GM23338 (cell line): ENCODE data around the gene IKBKE. TPM values are rescaled to one million over a fixed set of nuclear protein-coding genes. Genes with fewer than 3 reads are reported as not detected.

ENCODE experiments used
- ATAC-seq: fragments of 200-7000 bp; cut with Tn5 transposase; 3 replicates; pipeline ENCODE4 v1.9.1; 2020
- DNase-seq: peaks from one replicate; pipeline ENCODE4 v3.0.0-alpha.2; 2015; ENCODE audit warnings: low spot score
- H2AFZ ChIP-seq: fragments of 200-600 bp; sonication (generic); 2 replicates; pipeline ENCODE4 v1.8.0; 2016; ENCODE audit warnings: antibody characterized with exemption, mild to moderate bottlenecking, moderate library complexity
- H3F3A ChIP-seq: fragments of 200-600 bp; sonication (generic); replicated peaks from 2 replicates; pipeline ENCODE4 v1.8.0; 2017; ENCODE audit warnings: antibody characterized with exemption, mixed run types, low read depth
- H3K27ac ChIP-seq: fragments of 200-600 bp; sonication (generic); 2 replicates; pipeline ENCODE4 v1.6.1; 2016; ENCODE audit warnings: low read depth
- H3K27me3 ChIP-seq: fragments of 200-600 bp; sonication (generic); 2 replicates; pipeline ENCODE4 v1.8.0; 2016; ENCODE audit warnings: mild to moderate bottlenecking, mixed run types, moderate library complexity; ENCODE audit not compliant: insufficient read depth
- H3K36me3 ChIP-seq: fragments of 200-600 bp; sonication (generic); 2 replicates; pipeline ENCODE4 v1.8.0; 2016; ENCODE audit warnings: mild to moderate bottlenecking; ENCODE audit not compliant: insufficient read depth
- H3K4me1 ChIP-seq: fragments of 200-600 bp; sonication (generic); 2 replicates; pipeline ENCODE4 v1.8.0; 2016; ENCODE audit warnings: mild to moderate bottlenecking, moderate library complexity; ENCODE audit not compliant: insufficient read depth
- H3K4me2 ChIP-seq: fragments of 200-600 bp; sonication (generic); 2 replicates; pipeline ENCODE4 v1.7.1; 2017; ENCODE audit warnings: mixed run types
- H3K4me3 ChIP-seq: fragments of 200-600 bp; sonication (generic); 2 replicates; pipeline ENCODE4 v1.6.1; 2016; ENCODE audit warnings: mixed run types
- H3K79me2 ChIP-seq: fragments of 200-600 bp; sonication (generic); replicated peaks from 2 replicates; pipeline ENCODE4 v1.8.0; 2017; ENCODE audit warnings: mild to moderate bottlenecking; ENCODE audit not compliant: insufficient read depth
- H3K9me2 ChIP-seq: fragments of 200-600 bp; sonication (generic); 2 replicates; pipeline ENCODE4 v1.8.0; 2017; ENCODE audit not compliant: insufficient read depth
- H4K20me1 ChIP-seq: fragments of 200-600 bp; sonication (generic); replicated peaks from 2 replicates; pipeline ENCODE4 v1.8.0; 2017; ENCODE audit warnings: mild to moderate bottlenecking; ENCODE audit not compliant: insufficient read depth
- H3K27ac Mint-ChIP-seq: 2 replicates; pipeline ENCODE4 v1.8.0; 2020; ENCODE audit warnings: inconsistent platforms, mild to moderate bottlenecking, moderate library complexity, mixed read lengths
- H3K27me3 Mint-ChIP-seq: 3 replicates; pipeline ENCODE4 v1.8.0; 2022; ENCODE audit warnings: low read depth, mild to moderate bottlenecking, moderate library complexity, mixed read lengths, inconsistent platforms; ENCODE audit not compliant: insufficient read depth, poor library complexity
- H3K36me3 Mint-ChIP-seq: 3 replicates; pipeline ENCODE4 v1.8.0; 2021; ENCODE audit warnings: low read depth, mild to moderate bottlenecking, inconsistent platforms, moderate library complexity, mixed read lengths
- H3K4me1 Mint-ChIP-seq: 3 replicates; pipeline ENCODE4 v1.8.0; 2020; ENCODE audit warnings: mild to moderate bottlenecking, inconsistent platforms, mixed read lengths
- H3K4me3 Mint-ChIP-seq: 3 replicates; pipeline ENCODE4 v1.8.0; 2021; ENCODE audit warnings: moderate library complexity, mild to moderate bottlenecking, inconsistent platforms, mixed read lengths
- H3K9me3 Mint-ChIP-seq: 3 replicates; pipeline ENCODE4 v1.8.0; 2020; ENCODE audit warnings: moderate library complexity, mild to moderate bottlenecking, inconsistent platforms, mixed read lengths
- CREB1 ChIP-seq: fragments of 250-450 bp; sonication (Bioruptor Pico); IDR thresholded peaks from 2 replicates; pipeline ENCODE4 v1.5.0; 2020; ENCODE audit warnings: low read depth, mild to moderate bottlenecking, moderate library complexity
- EZH2 ChIP-seq: fragments of 200-600 bp; sonication (generic); IDR thresholded peaks from one replicate; pipeline ENCODE4 v1.8.0; 2017; ENCODE audit warnings: antibody characterized with exemption, mild to moderate bottlenecking, low read depth; ENCODE audit not compliant: unreplicated experiment
- EZH2phosphoT487 ChIP-seq: fragments of 200-600 bp; sonication (generic); IDR thresholded peaks from one replicate; pipeline ENCODE4 v1.8.1; 2018; ENCODE audit warnings: antibody characterized with exemption; ENCODE audit not compliant: unreplicated experiment
- NANOG ChIP-seq: IDR thresholded peaks from 2 replicates; pipeline ENCODE4 v1.6.1; 2016; ENCODE audit warnings: antibody characterized with exemption, borderline replicate concordance
- POLR2AphosphoS5 ChIP-seq: IDR thresholded peaks from 2 replicates; pipeline ENCODE4 v1.6.1; 2016; ENCODE audit warnings: antibody characterized with exemption, low read depth
- STAT1 ChIP-seq: IDR thresholded peaks from one replicate; pipeline ENCODE4 v1.6.1; 2016; ENCODE audit warnings: antibody characterized with exemption; ENCODE audit not compliant: unreplicated experiment
- ZNF114 ChIP-seq: fragments of 250-450 bp; sonication (Bioruptor Pico); IDR thresholded peaks from 2 replicates; pipeline ENCODE4 v1.5.0; 2020; ENCODE audit warnings: mild to moderate bottlenecking, moderate library complexity
- ZNF331 ChIP-seq: fragments of 250-450 bp; sonication (Bioruptor Pico); IDR thresholded peaks from 2 replicates; pipeline ENCODE4 v1.5.0; 2020; ENCODE audit warnings: low read depth, mild to moderate bottlenecking, moderate library complexity
- polyA plus RNA-seq: library from polyadenylated mRNA; unstranded; fragments of >200 nt; fragmentation: Nextera tagmentation; extraction: Ambion mirVana; gene quantifications from 2 replicates; pipeline ENCODE4 v1.2.1, GENCODE V29; 2016
- total RNA-seq: library from RNA; depleted of rRNA; stranded (reverse); fragments of >200 nt; shearing (Covaris generic); gene quantifications from 2 replicates; pipeline ENCODE4 v1.2.3, GENCODE V29; 2014
- TF ChIP-seq, protein P1 (sequence below): IDR thresholded peaks from one replicate; pipeline ENCODE4 v1.6.1; 2018; ENCODE audit warnings: antibody characterized with exemption; ENCODE audit not compliant: unreplicated experiment
- TF ChIP-seq, protein P2 (sequence below), 2 experiments: fragments of 200-600 bp in 1 of 2; sonication (generic) in 1 of 2; conservative IDR thresholded peaks; 2 replicates each; pipeline versions ENCODE4 v1.5.1 to v1.6.1; 2016 to 2017; ENCODE audit warnings: antibody characterized with exemption in 2 of 2, low read depth in 2 of 2, mild to moderate bottlenecking in 2 of 2, moderate library complexity in 1 of 2
- TF ChIP-seq, protein P3 (sequence below): IDR thresholded peaks from 2 replicates; pipeline ENCODE4 v1.6.1; 2016; ENCODE audit warnings: antibody characterized with exemption

IKBKE gene
- total and polyA plus RNA-seq, 2 experiments from 2014 or later = 4.8 to 11.1 TPM

DNA sequence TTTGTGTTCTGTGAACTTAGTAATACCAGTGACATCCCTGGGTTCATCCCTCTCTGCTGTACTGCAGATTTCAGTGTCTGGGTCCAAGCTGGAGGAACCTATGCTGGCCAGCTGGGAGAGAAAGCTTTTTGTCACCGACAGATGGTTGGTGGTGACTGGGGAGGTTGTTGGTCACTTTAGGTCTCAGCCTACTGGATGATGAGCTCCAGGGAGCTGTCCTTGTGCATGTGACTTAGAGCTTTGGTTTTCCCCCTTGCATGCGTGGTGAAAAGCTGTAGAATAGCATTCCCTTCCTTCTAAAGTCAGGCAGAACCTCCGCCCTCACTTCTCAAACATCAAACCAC, 22.9 kb upstream of the IKBKE start (continued):
- TF ChIP-seq, protein P1, sequence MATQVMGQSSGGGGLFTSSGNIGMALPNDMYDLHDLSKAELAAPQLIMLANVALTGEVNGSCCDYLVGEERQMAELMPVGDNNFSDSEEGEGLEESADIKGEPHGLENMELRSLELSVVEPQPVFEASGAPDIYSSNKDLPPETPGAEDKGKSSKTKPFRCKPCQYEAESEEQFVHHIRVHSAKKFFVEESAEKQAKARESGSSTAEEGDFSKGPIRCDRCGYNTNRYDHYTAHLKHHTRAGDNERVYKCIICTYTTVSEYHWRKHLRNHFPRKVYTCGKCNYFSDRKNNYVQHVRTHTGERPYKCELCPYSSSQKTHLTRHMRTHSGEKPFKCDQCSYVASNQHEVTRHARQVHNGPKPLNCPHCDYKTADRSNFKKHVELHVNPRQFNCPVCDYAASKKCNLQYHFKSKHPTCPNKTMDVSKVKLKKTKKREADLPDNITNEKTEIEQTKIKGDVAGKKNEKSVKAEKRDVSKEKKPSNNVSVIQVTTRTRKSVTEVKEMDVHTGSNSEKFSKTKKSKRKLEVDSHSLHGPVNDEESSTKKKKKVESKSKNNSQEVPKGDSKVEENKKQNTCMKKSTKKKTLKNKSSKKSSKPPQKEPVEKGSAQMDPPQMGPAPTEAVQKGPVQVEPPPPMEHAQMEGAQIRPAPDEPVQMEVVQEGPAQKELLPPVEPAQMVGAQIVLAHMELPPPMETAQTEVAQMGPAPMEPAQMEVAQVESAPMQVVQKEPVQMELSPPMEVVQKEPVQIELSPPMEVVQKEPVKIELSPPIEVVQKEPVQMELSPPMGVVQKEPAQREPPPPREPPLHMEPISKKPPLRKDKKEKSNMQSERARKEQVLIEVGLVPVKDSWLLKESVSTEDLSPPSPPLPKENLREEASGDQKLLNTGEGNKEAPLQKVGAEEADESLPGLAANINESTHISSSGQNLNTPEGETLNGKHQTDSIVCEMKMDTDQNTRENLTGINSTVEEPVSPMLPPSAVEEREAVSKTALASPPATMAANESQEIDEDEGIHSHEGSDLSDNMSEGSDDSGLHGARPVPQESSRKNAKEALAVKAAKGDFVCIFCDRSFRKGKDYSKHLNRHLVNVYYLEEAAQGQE = no peak
- no peak for TF ChIP-seq CREB1 (CRISPR knock-in tag)
- no peak for TF ChIP-seq NANOG

- Mint-ChIP-seq H3K36me3 (peaks cover 37% of the 10 kb centered on the region), H3K9me3 (no peaks in the 10 kb centered on the region; the same call in 2 of the 3 replicates), H3K27me3 (peaks cover 1% of the 10 kb centered on the region), H3K27ac (no peak overlapping the region), H3K4me3 (no peak overlapping the region), H3K4me1 (0 out of 3 replicates have a peak, but pooled peaks cover under 1% of the 10 kb centered on the region)
- Histone ChIP-seq H4K20me1 (no peaks in the 10 kb centered on the region; the same call in 1 of the 2 replicates), H3K27ac (no peak overlapping the region), H3K4me3 (no peak overlapping the region), H3K36me3 (0 out of 2 replicates have a peak, but pooled peaks cover 4% of the 10 kb centered on the region), H3K9me2 (no peaks in the 10 kb centered on the region), H3K79me2 (no peaks in the 10 kb centered on the region), H2AFZ (no peak overlapping the region), H3K4me2 (no peak overlapping the region), H3F3A (no peaks in the 10 kb centered on the region), H3K27me3 (no peaks in the 10 kb centered on the region), H3K4me1 (no peaks in the 10 kb centered on the region)
- no peak for DNase-seq
- no peak for ATAC-seq
- TF ChIP-seq, protein P2, sequence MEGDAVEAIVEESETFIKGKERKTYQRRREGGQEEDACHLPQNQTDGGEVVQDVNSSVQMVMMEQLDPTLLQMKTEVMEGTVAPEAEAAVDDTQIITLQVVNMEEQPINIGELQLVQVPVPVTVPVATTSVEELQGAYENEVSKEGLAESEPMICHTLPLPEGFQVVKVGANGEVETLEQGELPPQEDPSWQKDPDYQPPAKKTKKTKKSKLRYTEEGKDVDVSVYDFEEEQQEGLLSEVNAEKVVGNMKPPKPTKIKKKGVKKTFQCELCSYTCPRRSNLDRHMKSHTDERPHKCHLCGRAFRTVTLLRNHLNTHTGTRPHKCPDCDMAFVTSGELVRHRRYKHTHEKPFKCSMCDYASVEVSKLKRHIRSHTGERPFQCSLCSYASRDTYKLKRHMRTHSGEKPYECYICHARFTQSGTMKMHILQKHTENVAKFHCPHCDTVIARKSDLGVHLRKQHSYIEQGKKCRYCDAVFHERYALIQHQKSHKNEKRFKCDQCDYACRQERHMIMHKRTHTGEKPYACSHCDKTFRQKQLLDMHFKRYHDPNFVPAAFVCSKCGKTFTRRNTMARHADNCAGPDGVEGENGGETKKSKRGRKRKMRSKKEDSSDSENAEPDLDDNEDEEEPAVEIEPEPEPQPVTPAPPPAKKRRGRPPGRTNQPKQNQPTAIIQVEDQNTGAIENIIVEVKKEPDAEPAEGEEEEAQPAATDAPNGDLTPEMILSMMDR (conservative IDR thresholded peaks at IDR 0.05; ENCODE audit: low read depth in 2 of 2) = no peak
- TF ChIP-seq, protein P1 = no peak
- TF ChIP-seq POLR2AphosphoS5 (no peak), ZNF331 (no peak), EZH2 (no peak), CREB1 (CRISPR knock-in tag) (no peak), STAT1 (no peak), EZH2phosphoT487 (no peak), ZNF114 (CRISPR knock-in tag) (no peak)
- TF ChIP-seq, protein P3, sequence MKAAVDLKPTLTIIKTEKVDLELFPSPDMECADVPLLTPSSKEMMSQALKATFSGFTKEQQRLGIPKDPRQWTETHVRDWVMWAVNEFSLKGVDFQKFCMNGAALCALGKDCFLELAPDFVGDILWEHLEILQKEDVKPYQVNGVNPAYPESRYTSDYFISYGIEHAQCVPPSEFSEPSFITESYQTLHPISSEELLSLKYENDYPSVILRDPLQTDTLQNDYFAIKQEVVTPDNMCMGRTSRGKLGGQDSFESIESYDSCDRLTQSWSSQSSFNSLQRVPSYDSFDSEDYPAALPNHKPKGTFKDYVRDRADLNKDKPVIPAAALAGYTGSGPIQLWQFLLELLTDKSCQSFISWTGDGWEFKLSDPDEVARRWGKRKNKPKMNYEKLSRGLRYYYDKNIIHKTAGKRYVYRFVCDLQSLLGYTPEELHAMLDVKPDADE = no peak
Observed at GRCh38 chr1:206447792-206448191, 22.5 kb upstream of the IKBKE start.
